Dermis microvascular lymphatic vessel endothelial cell (primary cell): ENCODE results near the gene CLASP1. TPM values are rescaled to one million over a fixed set of nuclear protein-coding genes. Genes with fewer than 3 reads are reported as not detected.
"Not testable (repeated sequence)": the region's sequence is repeated elsewhere in the genome, so short reads cannot be mapped to it uniquely, and the experiment has no call there.

Experiments
- DNase-seq, 2 donors: peaks; one replicate each; pipeline versions ENCODE4 v3.0.0 to v3.0.0-alpha.2; 2010; ENCODE audit warnings: low read depth in 2 of 2
- total RNA-seq: library from RNA; depleted of rRNA; stranded (reverse); fragments of >200 nt; gene quantifications from 2 replicates; pipeline ENCODE4 v1.2.1, GENCODE V29; 2014

The CLASP1 gene
- total RNA-seq, 1 donor from 2014 or later, result 28.4 TPM

- DNase-seq, result no peak
Observed at GRCh38 chr2:121662656-121663055, 13.4 kb upstream of the CLASP1 start.

- DNase-seq, result no peak
Observed at GRCh38 chr2:121659933-121660332, 10.7 kb upstream of the CLASP1 start.

- not testable (repeated sequence) for DNase-seq
Observed at GRCh38 chr2:121658393-121658792, 9.1 kb upstream of the CLASP1 start.

GRCh38 chr2:121653035-121653434 lies 3.8 kb upstream of the CLASP1 start:
- DNase-seq, result no peak

GRCh38 chr2:121650315-121650930 lies 1.2 kb upstream of the CLASP1 start:
- peak in 1 of 2 donors; percentile 30 for DNase-seq

- DNase-seq, result peak; percentile 96 to 98
Observed at GRCh38 chr2:121649596-121650314, 493 bp upstream of the CLASP1 start.

- peak in 1 of 2 donors; percentile 58 for DNase-seq
Observed at GRCh38 chr2:121648206-121649148, 785 bp downstream of the CLASP1 start.

GRCh38 chr2:121647396-121647795 lies 1.9 kb downstream of the CLASP1 start:
- no peak for DNase-seq

- no peak for DNase-seq
Observed at GRCh38 chr2:121644715-121645114, 4.5 kb downstream of the CLASP1 start.

GRCh38 chr2:121643877-121644276 lies 5.4 kb downstream of the CLASP1 start:
- DNase-seq, result no peak

- no peak for DNase-seq
Observed at GRCh38 chr2:121640380-121641316, 8.6 kb downstream of the CLASP1 start.

- DNase-seq, result not testable (repeated sequence)
Observed at GRCh38 chr2:121639846-121640245, 9.4 kb downstream of the CLASP1 start.

GRCh38 chr2:121638333-121638732 lies 10.9 kb downstream of the CLASP1 start:
- no peak for DNase-seq

GRCh38 chr2:121635371-121635770 lies 13.9 kb downstream of the CLASP1 start:
- no peak for DNase-seq

- DNase-seq, result peak in 1 of 2 donors; percentile 61
Observed at GRCh38 chr2:121634354-121635307, 14.6 kb downstream of the CLASP1 start.

GRCh38 chr2:121633463-121633862 lies 15.8 kb downstream of the CLASP1 start:
- DNase-seq, result no peak

- DNase-seq, result no peak
Observed at GRCh38 chr2:121627525-121628050, 21.7 kb downstream of the CLASP1 start.

- peak in 1 of 2 donors; percentile 54 for DNase-seq
Observed at GRCh38 chr2:121626777-121627524, 22.3 kb downstream of the CLASP1 start.

GRCh38 chr2:121625953-121626352 lies 23.3 kb downstream of the CLASP1 start:
- no peak for DNase-seq
